HG03558 (cell line): ENCODE measurements around the gene URI1.
A peak's percentile ranks its signal among the peaks of the same experiment; 100 is the strongest.

Source experiments
- ATAC-seq: cut with Tn5 transposase; IDR thresholded peaks from one replicate; pipeline ENCODE4 v1.9.1; 2021; ENCODE audit warnings: moderate number of reproducible peaks; ENCODE audit not compliant: unreplicated experiment; ENCODE audit errors: extremely low read depth

Gene URI1

GRCh38 chr19:29966588-29967249, 24.7 kb downstream of the URI1 start:
- no peak for ATAC-seq

DNA sequence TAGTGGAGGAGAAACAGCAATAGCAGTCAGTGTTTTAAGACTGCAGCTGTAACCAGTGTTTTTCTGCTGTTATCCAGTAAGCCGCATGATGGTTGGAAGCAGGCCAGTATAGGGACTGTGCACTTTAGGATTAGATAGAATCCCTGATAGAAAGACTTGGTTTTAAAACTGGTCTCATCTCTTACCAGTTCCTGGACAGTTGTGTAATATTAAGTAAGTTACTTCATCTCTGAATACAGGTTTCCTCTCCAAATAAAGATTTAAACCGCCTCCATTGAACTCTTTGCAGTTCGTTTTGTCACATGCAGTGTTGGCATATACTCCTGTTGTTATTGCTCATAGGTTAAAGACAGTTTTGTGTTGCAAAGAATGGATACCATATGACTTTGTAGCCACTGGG, 25.6 kb downstream of the URI1 start:
- no peak for ATAC-seq

- ATAC-seq: no peak
These were observed 27.9 kb downstream of the URI1 start for GRCh38 chr19:29969891-29970290.

GRCh38 chr19:29971002-29971401, 29.0 kb downstream of the URI1 start:
- ATAC-seq: no peak

DNA sequence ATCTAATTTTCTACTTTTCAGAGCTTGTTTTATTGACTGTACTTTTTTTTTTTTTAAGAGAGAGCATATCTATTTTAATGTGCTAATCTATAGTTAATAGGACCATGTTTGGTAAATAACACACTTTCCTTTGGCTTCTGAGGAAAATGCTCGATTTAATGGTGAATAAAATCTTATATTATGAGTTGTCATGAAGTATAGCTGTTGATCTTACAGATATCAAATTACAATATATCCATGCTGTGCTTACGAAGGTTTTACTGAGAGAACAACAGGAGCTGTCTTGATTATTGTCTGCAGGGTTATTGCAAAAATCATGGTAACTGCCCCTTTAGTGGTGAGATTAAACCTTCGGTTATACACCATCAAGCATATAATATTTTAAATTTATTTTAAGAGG, 29.6 kb downstream of the URI1 start:
- ATAC-seq: no peak

DNA sequence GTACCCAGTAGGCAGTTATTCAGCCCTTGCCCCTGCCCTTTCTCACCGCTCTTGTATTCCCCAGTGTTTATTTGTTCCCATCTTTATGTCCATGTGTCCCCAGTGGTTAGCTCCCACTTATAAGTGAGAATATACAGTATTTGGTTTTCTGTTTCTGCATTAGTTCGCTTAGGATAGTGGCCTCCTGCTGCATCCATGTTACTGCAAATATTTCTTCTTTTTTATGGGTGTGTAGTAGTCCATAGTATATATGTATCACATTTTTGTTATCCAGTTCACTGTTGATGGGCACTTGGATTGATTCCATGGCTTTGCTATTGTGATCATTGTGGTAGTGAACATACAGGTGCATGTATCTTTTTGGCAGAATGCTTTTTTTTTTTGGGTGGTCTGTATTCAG, 32.7 kb downstream of the URI1 start:
- ATAC-seq: no peak

DNA sequence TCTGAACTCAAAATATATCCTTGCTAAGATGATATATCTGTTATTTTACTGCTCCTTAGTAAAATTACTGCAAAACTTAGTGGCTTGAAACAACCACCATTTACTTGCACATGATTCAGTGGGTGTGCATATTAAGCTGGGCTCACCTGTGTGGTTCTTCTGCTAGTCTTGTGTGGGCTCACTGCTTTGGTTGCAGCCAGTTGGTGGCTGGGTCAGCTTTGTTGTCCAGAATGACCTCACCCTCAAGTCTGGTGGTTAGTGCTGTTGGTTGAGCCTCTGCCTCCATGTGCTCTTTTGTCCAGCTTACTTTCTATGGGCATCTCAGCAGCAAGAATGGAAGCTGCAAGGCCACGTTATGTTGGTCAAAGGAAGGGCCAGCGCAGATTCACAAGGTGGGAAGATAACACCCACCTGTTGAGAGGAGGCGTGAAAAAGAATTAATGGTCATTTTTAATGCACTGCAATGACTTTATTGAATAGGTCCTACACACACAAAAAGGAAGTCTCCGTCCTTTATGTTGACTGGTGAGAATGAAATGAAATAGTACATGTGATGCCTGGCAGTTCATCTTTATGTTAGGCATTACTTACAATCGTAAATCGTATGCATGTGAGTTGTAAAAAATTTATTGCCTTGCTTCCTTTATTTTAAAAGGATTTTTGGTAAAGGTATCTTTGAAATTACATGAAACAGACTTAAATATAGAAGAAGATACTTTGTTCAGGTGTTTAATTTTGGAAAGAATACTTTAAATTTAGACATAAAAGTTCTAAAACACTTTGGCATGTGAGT, 34.3 kb downstream of the URI1 start:
- no peak for ATAC-seq

DNA sequence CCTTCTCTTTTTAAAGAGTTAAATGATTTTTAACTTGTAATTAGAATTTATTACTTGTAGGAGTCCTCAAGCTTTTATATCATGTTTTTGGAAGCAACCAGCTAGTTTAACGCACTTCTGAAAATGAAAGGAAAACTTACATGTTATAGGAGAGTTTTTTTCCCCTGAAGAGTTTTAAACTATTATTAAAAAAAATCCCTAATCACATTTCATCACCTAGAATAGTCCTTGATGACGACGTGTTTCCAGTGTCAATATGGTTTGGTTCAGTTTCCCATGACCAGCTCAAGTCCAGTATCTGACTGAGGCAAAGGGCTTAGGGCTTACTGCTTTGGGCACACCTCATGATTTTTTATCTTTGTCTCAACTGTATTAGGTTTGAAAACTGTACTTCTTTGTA, 36.0 kb downstream of the URI1 start:
- ATAC-seq: peak; percentile 32

GRCh38 chr19:29983568-29983967, 41.5 kb downstream of the URI1 start:
- no peak for ATAC-seq

DNA sequence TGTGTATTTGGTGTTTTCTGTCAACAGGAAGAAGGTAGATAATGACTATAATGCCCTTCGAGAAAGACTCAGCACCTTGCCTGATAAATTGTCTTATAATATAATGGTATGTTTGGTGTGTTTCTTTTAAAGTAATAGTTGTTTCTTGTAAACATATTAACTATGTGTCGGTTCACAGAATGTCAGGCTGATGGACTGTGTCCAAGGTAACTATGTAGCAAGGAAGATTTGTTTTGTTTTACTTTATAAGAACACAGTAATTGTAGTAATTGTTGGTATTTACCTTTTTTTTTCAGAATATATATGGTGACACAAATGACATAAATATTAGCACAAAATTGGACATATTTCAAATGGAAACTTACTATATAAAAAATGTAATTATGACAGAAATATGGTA, 43.2 kb downstream of the URI1 start:
- ATAC-seq: no peak

- no peak for ATAC-seq
These were observed 46.3 kb downstream of the URI1 start for GRCh38 chr19:29988351-29988750.

DNA sequence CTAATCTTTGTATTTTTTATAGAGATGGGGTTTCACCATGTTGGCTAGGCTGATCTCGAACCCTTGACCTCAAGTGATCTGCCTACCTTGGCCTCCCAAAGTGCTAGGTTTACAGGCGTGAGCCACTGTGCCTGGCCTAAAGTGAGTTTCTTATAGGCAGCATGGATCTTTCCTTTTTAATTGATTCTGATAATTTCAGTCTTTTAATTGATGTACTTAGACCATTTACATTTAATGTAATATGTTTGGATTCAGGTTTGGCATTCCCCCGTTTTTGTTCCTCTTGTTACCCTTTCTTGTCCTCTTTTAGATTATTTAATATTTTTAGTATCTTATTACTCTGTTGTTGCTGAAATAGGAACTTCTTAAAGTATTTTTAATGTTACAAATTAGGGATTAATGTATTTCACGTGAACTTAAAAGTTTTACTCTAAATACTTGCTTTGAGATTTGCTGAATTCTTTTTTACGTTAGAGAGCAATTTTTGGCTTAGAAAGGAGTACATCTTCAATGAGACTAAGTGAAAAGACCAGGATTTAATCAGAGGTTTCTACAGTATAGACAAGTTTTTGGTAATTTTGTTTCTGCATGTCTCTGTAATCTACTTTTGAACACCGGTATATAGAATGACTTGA, 50.3 kb downstream of the URI1 start:
- no peak for ATAC-seq

GRCh38 chr19:29999490-29999889, 57.5 kb downstream of the URI1 start:
- no peak for ATAC-seq

- ATAC-seq: no peak
These were observed 58.8 kb downstream of the URI1 start for GRCh38 chr19:30000862-30001261.

- ATAC-seq: no peak
These were observed 59.3 kb downstream of the URI1 start for GRCh38 chr19:30001301-30001700.

DNA sequence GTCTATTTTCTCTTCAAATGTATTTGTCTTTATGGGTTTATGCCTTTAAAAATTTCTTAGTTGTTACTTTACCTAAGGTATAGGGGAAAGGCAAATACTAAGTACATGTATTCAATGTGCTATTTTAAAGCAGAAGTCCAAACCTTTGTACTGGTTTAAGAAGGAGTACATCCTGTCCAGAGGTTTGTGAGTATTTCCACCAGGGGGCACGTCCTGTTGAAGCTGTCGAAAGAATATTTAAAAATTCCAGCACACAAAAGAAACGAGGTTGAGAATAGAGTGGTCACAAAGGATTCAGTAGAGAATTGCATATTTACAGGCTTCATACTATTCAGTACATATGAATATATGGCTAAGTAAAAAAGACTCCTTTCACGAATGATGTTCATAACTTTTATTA, 59.8 kb downstream of the URI1 start:
- no peak for ATAC-seq

- ATAC-seq: no peak
These were observed 61.8 kb downstream of the URI1 start for GRCh38 chr19:30003866-30004265.

DNA sequence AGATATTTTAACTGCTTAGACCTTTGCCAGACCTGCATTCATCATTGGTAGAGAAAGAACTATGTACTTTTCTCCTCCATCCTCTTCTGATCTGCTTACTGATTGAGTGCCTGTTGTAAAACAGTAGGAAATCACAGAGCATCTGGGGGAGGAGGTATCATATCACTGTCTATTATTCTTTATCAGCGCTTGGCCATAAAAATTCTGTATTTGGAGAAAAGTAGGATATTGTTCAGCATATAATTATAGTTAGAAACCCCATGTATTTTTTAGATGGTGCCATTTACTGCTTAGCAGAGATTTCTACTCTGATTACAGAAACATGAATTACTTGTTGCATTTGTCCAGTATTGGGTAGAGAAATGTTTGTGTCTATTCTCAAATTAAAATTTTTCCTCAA, 62.4 kb downstream of the URI1 start:
- no peak for ATAC-seq

- no peak for ATAC-seq
These were observed 64.2 kb downstream of the URI1 start for GRCh38 chr19:30006207-30006606.

- no peak for ATAC-seq
These were observed 66.1 kb downstream of the URI1 start for GRCh38 chr19:30008169-30008568.

GRCh38 chr19:30009013-30009412, 67.0 kb downstream of the URI1 start:
- no peak for ATAC-seq
